Measurements from ENCODE around the gene ADRM1. TPM values are rescaled to one million over a fixed set of nuclear protein-coding genes. Genes with fewer than 3 reads are reported as not detected.

ADRM1 gene
- total RNA-seq, 1 donor from 2014 or later: 193 TPM

DNA sequence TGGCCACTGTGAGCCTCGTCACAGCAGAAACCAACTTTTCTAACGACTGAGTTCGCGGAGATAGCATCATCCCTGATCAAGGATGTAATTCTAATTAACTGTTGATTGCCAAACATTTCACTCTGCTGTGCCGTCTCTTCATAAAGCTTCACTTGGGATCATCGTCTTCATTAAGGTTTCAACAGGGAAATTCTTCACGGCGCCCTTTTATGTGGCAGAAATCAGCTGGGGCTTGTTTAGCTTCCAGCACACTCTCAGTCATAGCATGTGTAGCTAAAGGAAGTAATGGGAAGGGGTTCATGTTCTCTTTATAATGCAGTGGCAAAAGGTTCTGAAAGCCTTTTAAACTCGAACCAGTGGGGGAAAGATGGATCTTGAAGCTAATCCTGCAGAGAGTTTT lies 8.9 kb upstream of the ADRM1 start:
- H3K36me3 ChIP-seq (ENCODE audit: control insufficient read depth, insufficient read depth, low read length): peaks cover 2% of the 10 kb centered on the region
- DNase-seq (ENCODE audit: low read depth): no peak
- no peak overlapping the region for H3K4me3 ChIP-seq (ENCODE audit: low read depth, low read length)
- H3K27me3 ChIP-seq (ENCODE audit: control insufficient read depth, insufficient read depth, low read length): no peaks in the 10 kb centered on the region
- TF ChIP-seq, protein P1, sequence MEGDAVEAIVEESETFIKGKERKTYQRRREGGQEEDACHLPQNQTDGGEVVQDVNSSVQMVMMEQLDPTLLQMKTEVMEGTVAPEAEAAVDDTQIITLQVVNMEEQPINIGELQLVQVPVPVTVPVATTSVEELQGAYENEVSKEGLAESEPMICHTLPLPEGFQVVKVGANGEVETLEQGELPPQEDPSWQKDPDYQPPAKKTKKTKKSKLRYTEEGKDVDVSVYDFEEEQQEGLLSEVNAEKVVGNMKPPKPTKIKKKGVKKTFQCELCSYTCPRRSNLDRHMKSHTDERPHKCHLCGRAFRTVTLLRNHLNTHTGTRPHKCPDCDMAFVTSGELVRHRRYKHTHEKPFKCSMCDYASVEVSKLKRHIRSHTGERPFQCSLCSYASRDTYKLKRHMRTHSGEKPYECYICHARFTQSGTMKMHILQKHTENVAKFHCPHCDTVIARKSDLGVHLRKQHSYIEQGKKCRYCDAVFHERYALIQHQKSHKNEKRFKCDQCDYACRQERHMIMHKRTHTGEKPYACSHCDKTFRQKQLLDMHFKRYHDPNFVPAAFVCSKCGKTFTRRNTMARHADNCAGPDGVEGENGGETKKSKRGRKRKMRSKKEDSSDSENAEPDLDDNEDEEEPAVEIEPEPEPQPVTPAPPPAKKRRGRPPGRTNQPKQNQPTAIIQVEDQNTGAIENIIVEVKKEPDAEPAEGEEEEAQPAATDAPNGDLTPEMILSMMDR (IDR thresholded peaks at IDR 0.05; ENCODE audit: insufficient read depth, low read length, poor library complexity, severe bottlenecking): no peak

- DNase-seq (ENCODE audit: low read depth): no peak
- no peaks in the 10 kb centered on the region for H3K27me3 ChIP-seq (ENCODE audit: control insufficient read depth, insufficient read depth, low read length)
- no peaks in the 10 kb centered on the region for H3K36me3 ChIP-seq (ENCODE audit: control insufficient read depth, insufficient read depth, low read length)
- TF ChIP-seq, protein P1 (IDR thresholded peaks at IDR 0.05; ENCODE audit: insufficient read depth, low read length, poor library complexity, severe bottlenecking): no peak
- no peak overlapping the region for H3K4me3 ChIP-seq (ENCODE audit: low read depth, low read length)
These were observed 8.3 kb upstream of the ADRM1 start for GRCh38 chr20:62294516-62294915.

DNA sequence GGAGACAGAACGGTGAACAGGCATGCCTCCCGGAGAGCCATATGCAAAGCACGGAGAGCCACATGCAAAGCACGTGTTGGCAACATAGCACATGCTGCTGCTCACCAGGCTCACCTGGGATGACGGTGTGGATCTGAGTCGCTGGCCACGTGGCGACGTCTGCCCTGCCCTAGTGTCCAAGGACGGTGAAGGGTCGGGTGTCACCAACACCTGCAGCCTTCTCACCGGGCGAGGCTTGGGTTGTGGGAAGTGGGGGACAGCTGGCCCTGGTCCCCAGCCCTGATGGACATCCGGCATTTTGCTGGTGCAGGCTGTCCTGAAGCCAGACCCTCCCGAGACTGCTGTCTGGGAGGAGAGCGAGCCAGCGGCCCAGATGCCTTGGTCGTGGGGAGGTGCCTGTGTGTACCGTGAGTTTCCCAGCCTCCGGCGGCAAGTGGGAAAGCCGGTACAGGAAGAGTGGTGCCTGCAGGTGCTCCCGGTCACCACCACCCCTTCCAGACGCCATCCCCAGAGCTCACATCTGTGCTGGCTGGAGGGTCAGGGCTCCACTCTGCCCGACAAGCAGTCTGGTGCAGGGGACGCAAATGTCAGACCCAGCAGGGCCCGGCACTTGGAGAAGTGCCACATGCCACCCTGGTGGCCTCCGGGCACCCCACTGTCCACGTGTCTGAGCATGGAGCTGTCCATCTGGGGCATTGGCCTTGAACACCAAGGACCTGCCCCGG lies 5.9 kb upstream of the ADRM1 start:
- no peak for DNase-seq (ENCODE audit: low read depth)
- Histone ChIP-seq H3K36me3 (ENCODE audit: control insufficient read depth, insufficient read depth, low read length) (no peaks in the 10 kb centered on the region), H3K4me3 (ENCODE audit: low read depth, low read length) (no peak overlapping the region), H3K27me3 (ENCODE audit: control insufficient read depth, insufficient read depth, low read length) (no peaks in the 10 kb centered on the region)
- TF ChIP-seq, protein P1 (IDR thresholded peaks at IDR 0.05; ENCODE audit: insufficient read depth, low read length, poor library complexity, severe bottlenecking): no peak

GRCh38 chr20:62297449-62298227 lies 5.2 kb upstream of the ADRM1 start:
- no peaks in the 10 kb centered on the region for H3K27me3 ChIP-seq (ENCODE audit: control insufficient read depth, insufficient read depth, low read length)
- H3K4me3 ChIP-seq (ENCODE audit: low read depth, low read length): no peak overlapping the region
- no peaks in the 10 kb centered on the region for H3K36me3 ChIP-seq (ENCODE audit: control insufficient read depth, insufficient read depth, low read length)
- DNase-seq (ENCODE audit: low read depth): no peak
- TF ChIP-seq, protein P1 (IDR thresholded peaks at IDR 0.05; ENCODE audit: insufficient read depth, low read length, poor library complexity, severe bottlenecking): no peak

DNA sequence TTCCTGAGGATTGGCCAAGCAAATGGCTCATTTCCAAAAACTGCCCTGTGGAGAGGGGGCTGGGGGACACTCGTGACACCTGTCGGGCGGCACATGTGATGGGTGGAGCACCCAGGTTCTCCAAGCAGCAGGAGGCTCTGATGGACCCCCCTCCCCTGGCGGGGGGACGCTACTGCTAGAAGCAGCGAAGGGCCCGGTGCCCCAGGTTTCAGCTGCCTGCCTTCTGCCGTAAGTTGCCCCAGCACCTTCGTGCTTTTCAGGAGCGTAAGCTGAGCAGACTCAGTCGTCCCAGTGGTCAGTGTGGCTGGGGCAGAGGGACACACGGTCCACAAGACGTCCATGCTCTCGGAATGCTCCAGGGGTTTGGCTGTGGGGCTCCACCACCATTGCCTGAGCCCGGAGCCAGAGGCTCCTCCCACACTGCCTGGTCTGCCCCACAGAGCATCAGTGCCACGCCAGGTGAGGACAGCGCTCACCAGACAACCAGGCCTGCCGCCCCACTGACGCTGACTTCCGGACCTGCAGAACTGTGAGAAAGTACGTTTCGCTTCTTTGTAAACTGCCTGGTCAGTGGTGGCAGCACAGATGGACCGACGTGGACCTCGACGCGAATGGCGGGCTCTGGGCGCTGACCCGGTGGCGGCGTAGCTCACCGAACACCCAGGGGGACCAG lies 4.1 kb upstream of the ADRM1 start:
- no peak for DNase-seq (ENCODE audit: low read depth)
- Histone ChIP-seq H3K36me3 (ENCODE audit: control insufficient read depth, insufficient read depth, low read length) (no peaks in the 10 kb centered on the region), H3K27me3 (ENCODE audit: control insufficient read depth, insufficient read depth, low read length) (no peaks in the 10 kb centered on the region), H3K4me3 (ENCODE audit: low read depth, low read length) (no peak overlapping the region)
- TF ChIP-seq, protein P1 (IDR thresholded peaks at IDR 0.05; ENCODE audit: insufficient read depth, low read length, poor library complexity, severe bottlenecking): no peak
